Thoracic aorta (tissue), 2 donors: Measurements from ENCODE around the gene MYL7. TPM values are rescaled to one million over a fixed set of nuclear protein-coding genes. Genes with fewer than 3 reads are reported as not detected.

ENCODE experiments used
- ATAC-seq: fragments of 150-250 bp; one replicate; pipeline ENCODE4 v1.8.0; 2017; ENCODE audit warnings: low read depth; ENCODE audit not compliant: insufficient number of reproducible peaks, low FRiP score
- DNase-seq: peaks from one replicate; pipeline ENCODE4 v3.0.0-alpha.2; 2020; ENCODE audit warnings: low spot score
- H3K27ac ChIP-seq, 2 donors: fragments of 200-600 bp; sonication (generic); 1 replicate in 1 of 2; 2 replicates in 1 of 2; pipeline ENCODE4 v1.5.1; 2016; ENCODE audit warnings: mild to moderate bottlenecking in 2 of 2, moderate library complexity in 2 of 2
- H3K27me3 ChIP-seq: fragments of 200-600 bp; sonication (generic); replicated peaks from 2 replicates; pipeline ENCODE4 v1.6.0; 2016; ENCODE audit warnings: mild to moderate bottlenecking; ENCODE audit not compliant: insufficient read depth
- H3K36me3 ChIP-seq: fragments of 200-600 bp; sonication (generic); one replicate; pipeline ENCODE4 v1.5.1; 2016
- H3K4me1 ChIP-seq, 2 donors: fragments of 200-600 bp; sonication (generic); 1 replicate in 1 of 2; 2 replicates in 1 of 2; pipeline versions ENCODE4 v1.5.1 to v1.6.0; 2016; ENCODE audit warnings: low read depth in 2 of 2, mild to moderate bottlenecking in 1 of 2; ENCODE audit not compliant: control insufficient read depth in 1 of 2
- H3K4me3 ChIP-seq: fragments of 200-600 bp; sonication (generic); 2 replicates; pipeline ENCODE4 v1.5.1; 2016; ENCODE audit warnings: mild to moderate bottlenecking
- H3K9me3 ChIP-seq: fragments of 200-600 bp; sonication (generic); 2 replicates; pipeline ENCODE4 v1.5.1; 2016
- CTCF ChIP-seq: fragments of 200-600 bp; sonication (generic); IDR thresholded peaks from one replicate; pipeline ENCODE4 v1.5.1; 2019; ENCODE audit warnings: antibody characterized with exemption
- total RNA-seq, 2 donors: library from RNA; depleted of rRNA; stranded (reverse); fragments of >200 nt; gene quantifications; one replicate each; pipeline versions ENCODE4 v1.1.0 to v1.2.3, GENCODE V29; 2016

The MYL7 gene
- total RNA-seq, 2 donors from 2014 or later = not detected

DNA sequence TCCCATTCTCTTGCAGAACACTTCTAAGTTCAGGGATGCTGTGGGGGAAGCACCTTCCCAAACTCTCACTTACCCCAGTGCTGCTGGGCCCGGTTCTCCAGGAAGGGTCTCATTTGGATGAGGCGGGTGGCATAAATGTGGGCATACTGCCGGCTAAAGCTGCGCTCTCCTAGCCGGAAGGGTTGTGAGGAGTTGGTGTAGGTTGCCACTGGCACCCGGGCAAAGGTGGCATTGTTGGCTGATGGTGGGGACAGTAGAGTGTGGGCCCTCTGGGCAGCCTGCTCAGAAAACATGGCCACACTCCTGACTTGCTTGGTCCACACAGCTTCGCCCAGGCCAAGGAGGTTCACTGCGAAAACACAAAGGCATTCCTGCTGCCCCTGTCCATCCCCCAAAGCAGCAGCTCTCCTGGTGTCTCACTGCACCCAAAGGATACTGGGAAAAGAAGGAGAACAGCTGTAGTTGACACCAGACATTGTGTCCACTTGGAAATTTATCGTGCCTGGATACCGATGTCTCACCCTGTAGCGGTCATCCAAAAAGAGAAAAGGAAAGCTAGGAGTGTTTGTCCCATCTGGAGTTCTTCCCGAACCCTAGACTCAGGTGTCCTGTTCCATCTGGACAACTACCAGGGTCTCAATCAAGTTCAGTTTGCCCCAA, 19.2 kb downstream of the MYL7 start:
- DNase-seq (no peak), ATAC-seq (no peak)
- Histone ChIP-seq H3K4me1 (peaks cover 8 to 20% of the 10 kb centered on the region in 2 donors), H3K4me3 (no peak overlapping the region), H3K27me3 (no peaks in the 10 kb centered on the region), H3K27ac (peak overlapping the region; percentile 63 to 68), H3K9me3 (no peaks in the 10 kb centered on the region), H3K36me3 (no peaks in the 10 kb centered on the region)
- no peak for TF ChIP-seq CTCF

DNA sequence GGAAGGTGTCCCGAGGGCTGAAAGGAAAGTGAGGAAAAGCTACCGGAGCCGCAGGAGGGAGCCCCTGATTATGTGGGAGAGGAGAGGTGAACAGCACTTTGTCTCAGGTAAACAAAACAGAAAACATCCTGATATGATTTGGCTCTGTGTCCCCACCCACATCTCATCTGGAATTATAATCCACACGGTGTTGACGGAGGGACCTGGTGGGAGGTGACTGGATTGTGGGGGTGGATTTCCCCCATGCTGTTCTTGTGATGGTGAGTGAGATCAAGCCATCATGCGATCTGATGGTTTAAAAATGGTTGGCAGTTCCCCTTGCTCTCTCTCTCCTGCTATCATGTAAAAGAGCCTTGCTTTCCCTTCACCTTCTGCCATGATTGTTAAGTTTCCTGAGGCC, 20.7 kb downstream of the MYL7 start:
- DNase-seq = no peak
- no peak for TF ChIP-seq CTCF
- H3K36me3 ChIP-seq = no peaks in the 10 kb centered on the region

DNA sequence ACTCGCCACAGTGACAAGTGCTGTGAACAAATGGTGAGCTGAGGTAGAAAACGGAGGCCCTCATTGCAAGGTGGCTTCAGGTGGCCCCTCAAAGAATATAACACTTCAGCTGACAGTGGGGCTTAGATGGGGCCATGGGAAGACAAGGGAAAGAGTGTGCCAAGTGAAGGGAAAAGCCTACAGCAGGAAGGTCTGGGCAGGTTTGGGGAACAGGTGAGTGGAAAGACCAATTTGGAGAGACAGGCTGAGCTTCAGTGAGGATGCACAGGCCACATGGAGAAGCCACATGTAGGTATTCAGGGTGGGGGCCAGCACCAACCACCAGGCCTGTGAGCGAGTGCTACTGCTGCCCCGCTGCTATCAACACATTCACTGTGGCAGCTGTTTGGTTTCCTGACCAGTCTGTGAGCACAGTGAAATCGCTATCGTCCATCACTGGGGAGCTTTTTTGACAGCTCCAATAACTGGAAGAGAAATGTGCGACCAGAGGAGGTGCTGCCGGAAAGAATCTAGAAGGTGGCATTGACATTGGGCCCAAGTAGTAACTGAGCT, 21.2 kb downstream of the MYL7 start:
- ATAC-seq = no peak
- no peak for DNase-seq
- H3K4me1 ChIP-seq = peaks cover 8 to 22% of the 10 kb centered on the region in 2 donors
- H3K27ac ChIP-seq = no peak overlapping the region
- H3K27me3 ChIP-seq = no peaks in the 10 kb centered on the region
- no peak overlapping the region for H3K4me3 ChIP-seq
- no peak for TF ChIP-seq CTCF
- no peaks in the 10 kb centered on the region for H3K9me3 ChIP-seq
- no peaks in the 10 kb centered on the region for H3K36me3 ChIP-seq

More for the DNA sequence above, 20.7 kb downstream of the MYL7 start:
- Histone ChIP-seq H3K4me1 (peaks cover 8 to 20% of the 10 kb centered on the region in 2 donors), H3K27me3 (no peaks in the 10 kb centered on the region), H3K4me3 (no peak overlapping the region), H3K27ac (no peak overlapping the region), H3K9me3 (no peaks in the 10 kb centered on the region)
- ATAC-seq = no peak

DNA sequence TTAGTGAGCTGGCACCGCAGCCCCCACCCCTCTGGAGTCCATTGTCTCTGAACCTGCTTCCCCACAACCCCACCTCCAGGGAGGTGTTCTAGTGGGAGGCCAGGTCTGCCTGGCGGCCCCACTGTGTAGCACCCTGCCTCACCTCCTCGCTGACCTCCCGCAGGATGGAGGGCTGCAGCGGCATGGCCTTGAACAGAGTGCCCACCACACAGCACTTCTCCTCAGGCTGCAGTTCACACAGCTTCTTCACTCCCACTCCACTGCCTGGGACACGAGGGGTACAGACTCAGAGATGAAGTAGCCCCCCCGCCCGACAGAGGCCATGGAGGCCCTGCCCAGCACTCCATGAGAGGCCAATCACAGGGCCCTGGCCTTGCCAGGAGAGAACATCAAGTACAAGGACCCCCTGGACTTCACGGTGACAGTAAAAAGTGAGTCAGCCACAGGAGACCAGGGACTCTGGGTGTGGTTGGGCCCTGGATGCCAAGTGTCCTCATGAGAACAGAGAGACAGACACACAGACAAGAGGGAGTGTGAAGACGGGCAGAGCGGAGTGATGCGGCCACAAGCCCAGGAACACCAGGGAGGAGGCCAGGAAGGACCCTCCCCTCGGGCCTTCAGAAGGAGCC, 23.2 kb downstream of the MYL7 start:
- peaks cover 12% of the 10 kb centered on the region for H3K36me3 ChIP-seq
- H3K4me1 ChIP-seq = peaks cover 8 to 32% of the 10 kb centered on the region in 2 donors
- no peak overlapping the region for H3K4me3 ChIP-seq
- H3K27ac ChIP-seq = no peak overlapping the region
- DNase-seq (no peak), ATAC-seq (no peak)
- no peaks in the 10 kb centered on the region for H3K9me3 ChIP-seq
- no peaks in the 10 kb centered on the region for H3K27me3 ChIP-seq
- no peak for TF ChIP-seq CTCF

GRCh38 chr7:44116789-44117666, 24.1 kb downstream of the MYL7 start:
- H3K9me3 ChIP-seq = no peaks in the 10 kb centered on the region
- no peak for TF ChIP-seq CTCF
- H3K27ac ChIP-seq = no peak overlapping the region
- H3K36me3 ChIP-seq = peaks cover 21% of the 10 kb centered on the region
- no peaks in the 10 kb centered on the region for H3K27me3 ChIP-seq
- peaks cover 0 to 33% of the 10 kb centered on the region in 2 donors for H3K4me1 ChIP-seq
- no peak for ATAC-seq
- no peak overlapping the region for H3K4me3 ChIP-seq
- DNase-seq = no peak
